GM19240 (cell line): ENCODE data around the gene OR2V1.

Experiments
- DNase-seq: peaks from one replicate; pipeline ENCODE4 v3.0.0; 2011; ENCODE audit warnings: low spot score; ENCODE audit not compliant: insufficient read length

The OR2V1 gene

DNA sequence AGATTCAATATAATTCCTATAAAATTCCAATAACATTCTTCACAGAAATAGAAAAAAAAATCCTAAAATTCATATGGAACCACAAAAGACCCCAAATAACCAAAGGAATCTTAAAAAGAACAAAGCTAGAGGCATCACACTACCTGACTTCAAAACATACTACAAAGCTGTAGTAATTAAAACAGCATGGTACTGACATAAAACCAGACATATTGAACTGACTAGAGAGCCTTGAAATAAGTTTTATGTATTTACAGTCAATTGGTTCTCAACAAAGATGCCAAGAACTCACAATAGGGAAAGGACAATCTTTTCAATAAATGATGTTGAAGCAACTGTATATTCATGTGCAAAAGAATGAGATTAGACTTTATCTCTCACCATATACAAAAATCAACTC is 54.0 kb downstream of the OR2V1 start:
- no peak for DNase-seq
